Loucy (cell line): ENCODE data around the gene ZNF726.
"Not testable (repeated sequence)": the region's sequence is repeated elsewhere in the genome, so short reads cannot be mapped to it uniquely, and the experiment has no call there.

Source experiments
- H2AFZ ChIP-seq: fragments of 200-600 bp; sonication (generic); 2 replicates; pipeline ENCODE4 v1.6.0; 2016; ENCODE audit warnings: antibody characterized with exemption, mild to moderate bottlenecking, low read length, moderate library complexity
- H3F3A ChIP-seq: fragments of 200-600 bp; 2 replicates; pipeline ENCODE4 v1.6.0; 2016; ENCODE audit warnings: antibody characterized with exemption, low read depth, mild to moderate bottlenecking
- H3K27me3 ChIP-seq: fragments of 200-600 bp; sonication (generic); 2 replicates; pipeline ENCODE4 v1.6.1; 2014; ENCODE audit warnings: low read length, mild to moderate bottlenecking; ENCODE audit not compliant: insufficient read depth, poor library complexity, severe bottlenecking
- H3K36me3 ChIP-seq: fragments of 200-600 bp; sonication (generic); 2 replicates; pipeline ENCODE4 v1.6.1; 2016; ENCODE audit warnings: low read length; ENCODE audit not compliant: insufficient read depth
- H3K4me1 ChIP-seq: fragments of 200-600 bp; sonication (generic); 2 replicates; pipeline ENCODE4 v1.5.1; 2014; ENCODE audit warnings: low read length, mild to moderate bottlenecking; ENCODE audit not compliant: insufficient read depth, poor library complexity, severe bottlenecking
- H3K4me2 ChIP-seq: fragments of 200-600 bp; sonication (generic); 2 replicates; pipeline ENCODE4 v1.6.0; 2014; ENCODE audit warnings: antibody characterized with exemption, low read length, low read depth, mild to moderate bottlenecking; ENCODE audit not compliant: poor library complexity, severe bottlenecking
- H3K4me3 ChIP-seq: fragments of 200-600 bp; sonication (generic); 2 replicates; pipeline ENCODE4 v1.5.1; 2014; ENCODE audit warnings: low read length, mild to moderate bottlenecking, mixed read lengths; ENCODE audit not compliant: poor library complexity, severe bottlenecking
- H3K79me2 ChIP-seq: fragments of 200-600 bp; sonication (generic); 2 replicates; pipeline ENCODE4 v1.6.1; 2014; ENCODE audit warnings: low read length; ENCODE audit not compliant: insufficient read depth
- H3K9ac ChIP-seq: fragments of 200-600 bp; sonication (generic); 2 replicates; pipeline ENCODE4 v1.6.0; 2014; ENCODE audit warnings: mild to moderate bottlenecking, low read depth, low read length, moderate library complexity; ENCODE audit not compliant: poor library complexity, severe bottlenecking
- H3K9me2 ChIP-seq: fragments of 200-600 bp; sonication (generic); replicated peaks from 2 replicates; pipeline ENCODE4 v1.6.1; 2016; ENCODE audit warnings: low read depth, low read length, mixed read lengths
- H3K9me3 ChIP-seq: fragments of 200-600 bp; sonication (generic); 2 replicates; pipeline ENCODE4 v1.6.1; 2014; ENCODE audit warnings: mild to moderate bottlenecking, antibody characterized with exemption, low read length, low read depth; ENCODE audit not compliant: insufficient read depth
- H4K20me1 ChIP-seq: fragments of 200-600 bp; sonication (generic); 2 replicates; pipeline ENCODE4 v1.6.0; 2014; ENCODE audit warnings: antibody characterized with exemption, low read length, mild to moderate bottlenecking; ENCODE audit not compliant: insufficient read depth, poor library complexity, severe bottlenecking
- CTCF ChIP-seq: fragments of 200-600 bp; sonication (generic); conservative IDR thresholded peaks from 2 replicates; pipeline ENCODE4 v1.5.1; 2014; ENCODE audit warnings: mild to moderate bottlenecking, antibody characterized with exemption, low read length
- EZH2phosphoT487 ChIP-seq: fragments of 200-600 bp; IDR thresholded peaks from 2 replicates; pipeline ENCODE4 v1.6.1; 2018; ENCODE audit warnings: antibody characterized with exemption, mild to moderate bottlenecking, moderate library complexity, borderline replicate concordance

Gene ZNF726

DNA sequence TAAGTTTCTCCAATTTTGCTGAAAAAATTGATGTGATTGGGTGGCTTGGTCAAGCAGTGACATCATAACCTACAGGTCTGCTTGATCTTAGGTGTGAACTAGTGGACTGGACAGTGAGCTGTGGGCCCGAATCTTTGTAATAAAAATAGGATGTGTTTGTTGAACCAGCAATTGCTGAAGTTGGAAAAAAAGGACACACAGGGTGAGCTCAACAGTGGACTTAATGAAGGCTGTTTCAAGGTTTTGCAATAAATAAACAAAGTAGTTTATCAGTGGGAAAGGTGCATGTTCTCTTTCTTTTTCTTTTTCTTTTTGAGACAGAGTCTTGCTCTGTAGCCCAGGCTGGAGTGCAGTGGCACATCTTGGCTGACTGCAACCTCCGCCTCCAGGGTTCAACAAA lies 30.3 kb upstream of the ZNF726 start:
- Histone ChIP-seq H3K9me3 (peaks cover 2% of the 10 kb centered on the region; the same call in 1 of the 2 replicates), H3K4me2 (no peak overlapping the region), H3K4me1 (no peaks in the 10 kb centered on the region), H3K9ac (no peak overlapping the region), H3F3A (no peaks in the 10 kb centered on the region), H2AFZ (no peak overlapping the region), H3K27me3 (no peaks in the 10 kb centered on the region), H3K36me3 (no peaks in the 10 kb centered on the region), H3K9me2 (no peaks in the 10 kb centered on the region), H4K20me1 (no peaks in the 10 kb centered on the region), H3K79me2 (no peaks in the 10 kb centered on the region), H3K4me3 (no peak overlapping the region)
- TF ChIP-seq EZH2phosphoT487 (no peak), CTCF (no peak)

GRCh38 chr19:23887642-23888041 lies 27.0 kb upstream of the ZNF726 start:
- Histone ChIP-seq H3K79me2 (no peaks in the 10 kb centered on the region), H2AFZ (no peak overlapping the region), H3K36me3 (no peaks in the 10 kb centered on the region), H3K4me2 (no peak overlapping the region), H3F3A (no peaks in the 10 kb centered on the region), H3K4me1 (no peaks in the 10 kb centered on the region), H3K4me3 (no peak overlapping the region), H4K20me1 (no peaks in the 10 kb centered on the region), H3K9ac (no peak overlapping the region), H3K27me3 (no peaks in the 10 kb centered on the region), H3K9me2 (no peaks in the 10 kb centered on the region), H3K9me3 (peaks cover 2% of the 10 kb centered on the region; the same call in 1 of the 2 replicates)
- TF ChIP-seq CTCF (no peak), EZH2phosphoT487 (no peak)

DNA sequence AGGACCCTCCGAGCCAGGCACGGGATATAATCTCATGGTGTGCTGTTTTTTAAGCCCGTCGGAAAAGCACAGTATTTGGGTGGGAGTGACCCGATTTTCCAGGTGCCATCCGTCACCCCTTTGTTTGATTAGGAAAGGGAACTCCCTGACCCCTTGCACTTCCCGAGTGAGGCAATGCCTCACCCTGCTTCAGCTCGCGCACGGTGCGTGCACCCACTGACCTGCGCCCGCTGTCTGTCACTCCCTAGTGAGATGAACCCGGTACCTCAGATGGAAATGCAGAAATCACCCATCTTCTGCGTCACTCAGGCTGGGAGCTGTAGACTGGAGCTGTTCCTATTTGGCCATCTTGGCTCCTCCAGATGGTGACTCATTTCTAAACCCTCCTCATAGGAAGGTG lies 18.6 kb upstream of the ZNF726 start:
- H3K36me3 ChIP-seq, H3K9ac ChIP-seq, H3K4me1 ChIP-seq, H2AFZ ChIP-seq, H3K79me2 ChIP-seq, H3K9me3 ChIP-seq, H3K4me2 ChIP-seq, H3K4me3 ChIP-seq, H3K9me2 ChIP-seq, H4K20me1 ChIP-seq, H3K27me3 ChIP-seq, H3F3A ChIP-seq: not testable (repeated sequence)

- H3F3A ChIP-seq, result no peaks in the 10 kb centered on the region
- no peaks in the 10 kb centered on the region for H3K36me3 ChIP-seq
- H3K9me3 ChIP-seq, result peaks cover under 1% of the 10 kb centered on the region; the same call in 1 of the 2 replicates
- no peaks in the 10 kb centered on the region for H3K4me1 ChIP-seq
- no peaks in the 10 kb centered on the region for H3K9me2 ChIP-seq
- no peak overlapping the region for H3K9ac ChIP-seq
- TF ChIP-seq EZH2phosphoT487 (no peak), CTCF (no peak)
- H3K4me3 ChIP-seq, result no peak overlapping the region
- H3K27me3 ChIP-seq, result no peaks in the 10 kb centered on the region
- H4K20me1 ChIP-seq, result no peaks in the 10 kb centered on the region
- H2AFZ ChIP-seq, result no peak overlapping the region
- H3K79me2 ChIP-seq, result no peaks in the 10 kb centered on the region
- H3K4me2 ChIP-seq, result no peak overlapping the region
Measured at GRCh38 chr19:23896912-23897311, 17.8 kb upstream of the ZNF726 start.
